Measurements from ENCODE around the gene EFNA2.

EFNA2 gene

GRCh38 chr19:1278074-1278473 is 7.6 kb upstream of the EFNA2 start:
- ATAC-seq: no peak
- TF ChIP-seq PATZ1 (CRISPR knock-in tag; IDR thresholded peaks at IDR 0.05; ENCODE audit: borderline replicate concordance) (no peak), ZC3H10 (CRISPR knock-in tag; IDR thresholded peaks at IDR 0.05) (no peak), ZNF565 (CRISPR knock-in tag; conservative IDR thresholded peaks at IDR 0.05; ENCODE audit: low read depth) (no peak), CSRNP3 (CRISPR knock-in tag; IDR thresholded peaks at IDR 0.05) (no peak), TCF4 (CRISPR knock-in tag; IDR thresholded peaks at IDR 0.05; ENCODE audit: borderline replicate concordance) (no peak), ISL1 (CRISPR knock-in tag; IDR thresholded peaks at IDR 0.05) (no peak), POU6F1 (CRISPR knock-in tag; IDR thresholded peaks at IDR 0.05; ENCODE audit: borderline replicate concordance, low read depth) (no peak), ESRRG (CRISPR knock-in tag; IDR thresholded peaks at IDR 0.05) (no peak), ARNTL (CRISPR knock-in tag; IDR thresholded peaks at IDR 0.05; ENCODE audit: borderline replicate concordance, low read depth) (no peak), ZNF70 (CRISPR knock-in tag; IDR thresholded peaks at IDR 0.05) (no peak), ZFP3 (CRISPR knock-in tag; IDR thresholded peaks at IDR 0.05) (no peak)

- TF ChIP-seq ARNTL (CRISPR knock-in tag; IDR thresholded peaks at IDR 0.05; ENCODE audit: borderline replicate concordance, low read depth) (no peak), ZFP3 (CRISPR knock-in tag; IDR thresholded peaks at IDR 0.05) (peak; percentile 99), TCF4 (CRISPR knock-in tag; IDR thresholded peaks at IDR 0.05; ENCODE audit: borderline replicate concordance) (no peak), TOX (CRISPR knock-in tag; IDR thresholded peaks at IDR 0.05; ENCODE audit: borderline replicate concordance) (no peak)
Measured at GRCh38 chr19:1278713-1279660, 6.7 kb upstream of the EFNA2 start.

GRCh38 chr19:1279782-1280341 is 5.8 kb upstream of the EFNA2 start:
- TF ChIP-seq ISL1 (CRISPR knock-in tag; IDR thresholded peaks at IDR 0.05): no peak
- no peak for TF ChIP-seq TCF4 (CRISPR knock-in tag; IDR thresholded peaks at IDR 0.05; ENCODE audit: borderline replicate concordance)
- no peak for TF ChIP-seq RARB (CRISPR knock-in tag; IDR thresholded peaks at IDR 0.05)
- TF ChIP-seq PATZ1 (CRISPR knock-in tag; IDR thresholded peaks at IDR 0.05; ENCODE audit: borderline replicate concordance): no peak
- no peak for TF ChIP-seq SNAI2 (CRISPR knock-in tag; IDR thresholded peaks at IDR 0.05)
- no peak for TF ChIP-seq ESRRG (CRISPR knock-in tag; IDR thresholded peaks at IDR 0.05)
- ATAC-seq: peak; percentile 64

More at GRCh38 chr19:1278713-1279660, 6.7 kb upstream of the EFNA2 start:
- ATAC-seq: no peak

- no peak for ATAC-seq
- no peak for TF ChIP-seq BACH2 (CRISPR knock-in tag; IDR thresholded peaks at IDR 0.05; ENCODE audit: borderline replicate concordance)
- TF ChIP-seq ZFP3 (CRISPR knock-in tag; IDR thresholded peaks at IDR 0.05): no peak
- no peak for TF ChIP-seq CSDC2 (CRISPR knock-in tag; IDR thresholded peaks at IDR 0.05)
- TF ChIP-seq ZC3H10 (CRISPR knock-in tag; IDR thresholded peaks at IDR 0.05): no peak
- TF ChIP-seq ZNF8 (CRISPR knock-in tag; IDR thresholded peaks at IDR 0.05): no peak
- TF ChIP-seq TOX (CRISPR knock-in tag; IDR thresholded peaks at IDR 0.05; ENCODE audit: borderline replicate concordance): no peak
- TF ChIP-seq CSRNP3 (CRISPR knock-in tag; IDR thresholded peaks at IDR 0.05): no peak
- TF ChIP-seq ESRRG (CRISPR knock-in tag; IDR thresholded peaks at IDR 0.05): no peak
- TF ChIP-seq SNAI2 (CRISPR knock-in tag; IDR thresholded peaks at IDR 0.05): no peak
- no peak for TF ChIP-seq PATZ1 (CRISPR knock-in tag; IDR thresholded peaks at IDR 0.05; ENCODE audit: borderline replicate concordance)
- TF ChIP-seq POU6F1 (CRISPR knock-in tag; IDR thresholded peaks at IDR 0.05; ENCODE audit: borderline replicate concordance, low read depth): no peak
- TF ChIP-seq TCF4 (CRISPR knock-in tag; IDR thresholded peaks at IDR 0.05; ENCODE audit: borderline replicate concordance): no peak
- no peak for TF ChIP-seq OSR1 (CRISPR knock-in tag; IDR thresholded peaks at IDR 0.05)
Measured at GRCh38 chr19:1280636-1281568, 4.8 kb upstream of the EFNA2 start.
